ENCODE results near the gene ANKS1A.

ANKS1A gene

DNA sequence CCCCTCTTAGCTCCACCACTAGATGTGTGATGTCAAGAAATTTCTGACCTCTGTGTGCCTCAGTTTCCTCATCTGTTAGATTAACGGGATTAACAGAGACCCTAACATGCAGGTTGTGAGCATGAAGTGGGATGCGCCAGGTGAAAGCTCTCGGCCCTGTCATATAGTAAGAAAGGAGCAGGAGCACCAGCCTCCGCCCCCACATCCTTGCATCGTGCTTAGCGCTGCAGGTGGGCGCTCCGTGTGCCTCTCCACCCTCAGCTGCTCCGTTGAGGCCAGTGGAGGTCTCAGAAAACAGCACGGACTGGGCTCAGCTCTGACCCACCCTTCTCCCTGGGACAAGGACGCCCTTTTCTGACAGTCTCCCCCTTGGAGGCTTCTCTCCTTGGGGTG, 188.7 kb downstream of the ANKS1A start:
- no peak for DNase-seq

GRCh38 chr6:35078226-35078850, 189.3 kb downstream of the ANKS1A start:
- no peak for DNase-seq

- DNase-seq, result no peak
These were observed 189.8 kb downstream of the ANKS1A start for GRCh38 chr6:35078896-35079295.

DNA sequence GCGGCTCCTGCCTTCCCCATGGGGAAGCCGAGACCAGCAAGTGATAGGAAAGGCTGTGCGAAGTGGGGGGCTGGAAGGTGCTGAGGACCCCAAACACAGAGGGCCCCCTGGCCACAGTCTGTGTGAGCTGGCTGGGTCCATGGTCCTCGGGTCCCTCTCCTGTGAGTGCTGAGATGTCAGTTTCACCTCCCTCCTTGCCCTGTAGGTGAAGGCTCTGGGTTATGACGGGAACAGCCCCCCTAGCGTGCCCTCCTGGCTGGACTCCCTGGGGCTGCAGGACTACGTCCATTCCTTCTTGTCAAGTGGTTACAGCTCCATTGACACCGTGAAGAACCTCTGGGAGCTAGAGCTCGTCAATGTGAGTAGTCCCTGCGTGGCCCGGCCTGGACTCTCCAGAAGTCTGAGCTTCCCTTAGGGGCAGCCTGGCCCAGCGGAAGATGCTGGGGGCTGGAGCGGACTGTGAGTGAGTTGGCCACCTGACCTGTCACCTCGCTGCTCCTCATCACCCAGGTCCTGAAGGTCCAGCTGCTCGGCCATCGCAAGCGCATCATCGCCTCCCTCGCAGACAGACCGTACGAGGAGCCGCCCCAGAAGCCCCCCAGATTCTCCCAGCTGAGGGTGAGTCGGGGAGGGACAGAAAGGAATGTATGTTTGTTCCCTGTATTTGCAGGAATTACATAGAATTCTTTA, 190.4 kb downstream of the ANKS1A start:
- DNase-seq, result no peak

- DNase-seq, result no peak
These were observed 191.1 kb downstream of the ANKS1A start for GRCh38 chr6:35080016-35080680.

DNA sequence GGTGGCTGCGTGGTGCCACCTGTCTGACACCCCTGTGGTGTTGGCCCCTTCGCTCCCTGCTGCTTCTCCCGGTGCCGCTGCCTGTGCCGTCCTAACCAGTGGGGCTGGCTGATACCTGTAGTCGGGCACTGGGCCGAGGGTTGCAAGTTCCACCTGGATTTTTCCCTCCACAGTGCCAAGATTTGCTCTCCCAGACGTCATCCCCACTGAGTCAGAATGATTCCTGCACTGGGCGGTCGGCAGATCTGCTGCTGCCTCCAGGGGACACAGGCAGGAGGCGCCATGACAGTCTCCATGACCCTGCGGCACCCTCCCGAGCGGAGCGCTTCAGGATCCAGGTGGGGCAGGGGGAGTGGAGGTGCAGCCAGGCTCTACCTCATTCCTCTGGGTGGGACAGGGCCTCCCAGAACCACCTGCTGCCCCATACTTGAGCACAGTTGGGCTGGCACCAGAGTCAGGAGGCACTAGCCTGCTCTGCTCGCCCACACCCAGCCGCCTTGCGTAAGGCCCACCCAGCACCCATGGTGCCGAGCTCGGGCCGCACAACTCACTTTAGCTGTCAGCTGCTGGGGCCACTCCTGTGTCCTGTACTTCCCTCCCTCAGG, 191.9 kb downstream of the ANKS1A start:
- no peak for DNase-seq

- no peak for DNase-seq
These were observed 192.4 kb downstream of the ANKS1A start for GRCh38 chr6:35081426-35081851.

DNA sequence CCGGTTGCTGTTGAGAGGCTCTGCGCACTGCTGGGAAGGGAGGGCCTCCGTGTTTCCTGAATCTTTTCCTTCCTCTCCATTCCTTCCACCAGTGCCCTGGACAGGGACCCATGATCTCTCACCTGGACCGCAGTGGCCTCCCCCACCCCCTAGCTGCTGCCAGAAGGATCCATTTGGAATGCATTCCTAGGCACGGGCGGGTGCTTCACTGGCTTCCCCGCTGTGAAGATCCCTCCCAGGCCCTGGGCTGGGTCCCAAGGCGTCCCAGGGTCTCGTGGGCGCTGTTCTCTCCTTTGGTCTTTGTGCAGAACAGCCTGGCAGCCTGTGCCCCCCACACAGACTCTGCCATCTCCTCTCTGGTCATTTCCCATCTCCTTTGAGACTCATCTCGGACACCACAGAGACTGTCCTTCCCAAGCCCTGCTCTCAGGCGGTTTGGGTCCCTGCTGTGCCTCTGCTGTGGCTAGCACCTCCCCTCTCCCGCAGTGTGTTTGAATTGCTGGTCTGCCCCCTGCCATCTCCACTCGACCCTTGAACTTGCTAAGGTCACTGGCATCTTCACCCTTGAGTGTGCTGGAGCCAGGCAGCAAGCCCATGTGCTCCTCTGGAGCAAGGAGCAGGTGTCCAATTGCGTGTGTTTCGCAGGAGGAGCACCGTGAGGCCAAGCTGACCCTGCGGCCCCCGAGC, 193.1 kb downstream of the ANKS1A start:
- no peak for DNase-seq

GRCh38 chr6:35082733-35083403, 193.8 kb downstream of the ANKS1A start:
- no peak for DNase-seq

- DNase-seq, result no peak
These were observed 194.5 kb downstream of the ANKS1A start for GRCh38 chr6:35083507-35083906.

- no peak for DNase-seq
These were observed 195.0 kb downstream of the ANKS1A start for GRCh38 chr6:35084041-35084491.

DNA sequence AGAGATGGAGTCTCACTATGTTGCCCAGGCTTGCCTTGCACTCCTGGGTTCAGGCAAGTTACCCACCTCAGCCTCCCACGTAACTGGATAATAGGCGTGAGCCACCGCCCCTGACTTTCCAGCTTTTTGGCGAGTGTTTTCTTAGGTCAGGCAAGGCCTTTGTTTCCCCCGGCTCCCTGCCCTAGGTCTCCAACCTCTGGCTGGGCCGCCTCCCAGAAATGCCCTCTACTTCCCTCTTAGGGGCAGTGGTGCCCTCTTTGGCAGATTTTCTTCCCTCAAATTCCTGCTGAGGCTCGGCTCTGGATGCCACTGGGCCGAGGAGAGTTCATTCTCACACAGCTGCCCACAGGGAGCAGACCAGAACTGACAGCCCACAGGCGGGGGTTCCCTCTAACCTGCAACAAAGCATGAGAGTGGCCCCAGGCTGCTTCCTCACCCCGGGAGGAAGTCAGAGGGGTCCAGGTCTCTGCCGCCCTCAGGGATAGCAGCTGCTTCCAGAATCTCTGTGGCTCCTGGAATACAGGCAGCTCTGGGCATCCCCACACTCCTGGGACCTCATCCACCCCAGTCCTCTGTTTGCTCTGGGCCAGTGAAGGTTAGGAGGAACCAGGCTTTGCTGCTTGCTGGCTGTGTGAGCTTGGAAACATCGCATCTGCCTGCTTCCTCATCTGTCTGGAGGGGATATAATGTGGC, 195.6 kb downstream of the ANKS1A start:
- DNase-seq, result no peak

DNA sequence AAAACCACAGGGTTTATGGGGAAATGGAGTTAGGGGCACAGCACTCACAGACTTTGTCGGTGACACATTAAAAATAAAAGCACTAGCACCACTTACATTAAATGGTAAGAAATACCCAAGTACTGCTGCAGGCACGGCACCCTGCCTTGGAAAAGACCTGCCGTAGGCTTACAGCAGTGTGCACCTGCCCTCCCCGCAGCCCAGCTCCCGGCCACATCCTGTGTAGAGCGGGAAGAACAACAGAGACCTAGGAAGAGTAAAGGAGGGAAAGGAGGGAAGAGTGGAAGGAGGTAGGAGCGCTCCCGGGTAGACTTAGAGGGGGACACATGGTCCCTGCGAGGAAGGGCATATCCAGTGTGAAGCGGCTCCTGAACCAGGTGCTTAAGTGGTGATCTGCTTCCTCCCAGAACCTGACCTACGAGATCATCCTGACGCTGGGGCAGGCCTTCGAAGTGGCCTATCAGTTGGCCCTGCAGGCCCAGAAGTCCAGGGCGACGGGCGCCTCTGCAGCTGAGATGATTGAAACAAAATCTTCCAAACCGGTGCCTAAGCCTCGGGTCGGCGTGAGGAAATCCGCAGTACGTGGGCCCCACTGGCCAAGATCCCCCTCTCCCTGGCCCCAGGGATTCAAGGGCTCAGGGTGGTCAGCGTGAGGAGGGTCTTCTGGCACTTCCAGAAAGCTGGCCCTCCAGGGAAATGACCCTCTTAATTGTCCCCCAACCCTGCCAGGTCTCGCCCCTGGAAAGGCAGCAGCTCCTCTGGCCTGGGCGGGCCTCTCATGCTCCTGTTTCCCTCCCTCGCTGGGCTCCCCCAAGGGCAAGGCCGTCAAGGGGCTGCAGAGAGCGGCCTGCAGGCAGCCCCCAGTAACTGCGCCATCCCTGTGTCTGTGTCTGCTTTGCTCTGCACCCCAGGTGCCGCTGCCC, 196.6 kb downstream of the ANKS1A start:
- DNase-seq, result no peak

DNA sequence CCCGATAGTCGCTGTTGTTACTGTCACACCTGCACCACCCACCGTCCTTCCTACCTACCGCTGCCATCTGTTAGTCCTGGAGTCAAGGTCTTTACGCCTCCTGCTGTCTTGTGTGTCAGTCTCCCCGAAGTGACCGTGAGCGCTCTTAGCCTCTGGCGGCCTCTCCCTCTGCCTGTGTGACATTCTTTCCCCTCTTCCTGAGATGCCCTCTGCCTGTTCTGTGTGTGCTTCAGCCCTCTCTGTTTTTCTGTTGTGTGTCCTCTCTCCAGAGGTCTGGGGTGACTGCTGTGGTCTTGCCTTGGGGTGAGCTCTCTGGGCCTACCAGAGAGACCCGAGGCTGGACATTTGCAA, 197.2 kb downstream of the ANKS1A start:
- no peak for DNase-seq

DNA sequence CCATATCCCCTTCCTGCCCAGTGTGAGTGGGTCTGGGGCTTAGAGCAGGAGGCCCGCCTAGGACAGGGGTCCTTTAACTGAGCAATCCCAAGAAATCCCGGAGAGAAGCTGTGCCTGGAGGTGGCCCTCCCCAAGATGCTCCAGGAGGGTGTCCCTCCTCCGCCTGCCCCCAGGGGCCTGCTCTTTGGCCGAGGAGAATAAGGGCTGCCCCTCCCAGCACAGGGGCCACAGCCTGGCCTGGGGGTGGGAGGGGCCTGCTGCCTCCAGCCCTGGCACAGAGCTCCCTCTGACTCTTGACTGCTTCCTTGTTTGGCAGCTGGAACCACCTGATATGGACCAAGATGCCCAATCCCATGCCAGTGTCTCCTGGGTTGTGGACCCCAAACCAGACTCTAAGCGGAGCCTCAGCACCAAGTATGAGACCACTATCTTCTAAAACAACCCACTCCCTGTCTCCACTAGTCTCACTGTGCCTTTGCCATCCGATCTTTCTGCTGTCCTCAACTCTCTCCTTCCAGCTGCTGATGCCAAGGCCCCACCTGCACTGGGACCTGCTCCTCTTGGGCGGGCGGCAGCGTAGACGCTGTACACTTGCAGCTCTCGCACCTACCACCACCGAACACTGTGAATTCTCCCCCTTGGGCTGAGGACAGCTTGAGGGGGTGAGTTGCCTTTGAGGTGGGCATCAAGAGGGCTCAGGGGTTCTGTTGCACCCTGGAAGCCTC, 197.7 kb downstream of the ANKS1A start:
- no peak for DNase-seq

DNA sequence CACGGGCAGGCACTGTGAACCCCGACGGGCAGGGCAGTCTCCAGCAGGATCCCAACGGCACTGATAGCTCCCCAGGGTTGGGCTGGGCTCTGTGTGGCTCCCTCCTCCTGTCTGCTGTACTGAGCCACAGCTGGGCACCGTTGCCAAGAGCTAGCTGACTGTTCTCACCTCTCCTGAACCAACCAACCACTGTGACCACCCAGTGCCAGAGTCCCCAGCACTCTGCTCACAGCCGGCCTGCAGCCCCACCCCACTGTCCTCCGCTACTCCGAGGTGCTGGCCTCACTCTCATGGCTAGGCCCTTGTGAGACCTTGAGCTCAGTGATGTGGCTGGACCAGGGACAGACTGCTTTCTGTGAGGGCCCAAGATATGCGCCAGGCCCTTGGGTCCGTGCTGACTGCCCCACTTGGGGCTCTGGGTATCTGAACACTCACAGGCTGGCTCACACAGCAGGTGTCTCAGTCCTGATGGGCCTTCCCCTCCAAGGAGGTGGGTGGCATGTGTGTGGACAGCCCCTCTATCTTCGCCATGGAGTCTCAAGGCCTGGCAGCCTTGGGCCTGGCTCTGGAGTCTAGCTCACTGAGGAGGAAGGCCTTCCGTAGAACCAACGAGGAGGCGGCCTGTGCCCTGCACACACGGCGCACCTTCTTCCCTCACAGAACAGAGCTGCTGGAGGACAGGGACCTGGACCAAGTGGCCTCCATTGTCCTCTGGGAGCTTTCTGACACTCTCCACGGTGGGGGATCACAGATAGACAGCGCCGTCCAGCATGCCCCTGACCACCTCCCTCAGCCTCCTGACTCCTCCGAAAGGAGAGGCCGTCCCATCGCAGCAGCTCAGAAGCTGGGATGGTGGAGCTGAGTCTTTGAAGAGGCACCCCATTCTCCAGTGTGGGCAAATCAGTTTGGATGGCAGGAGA, 198.6 kb downstream of the ANKS1A start:
- DNase-seq, result no peak

- no peak for DNase-seq
These were observed 199.5 kb downstream of the ANKS1A start for GRCh38 chr6:35088281-35089215.

All from KG1 (cell line).